Osteoblast (primary cell): ENCODE results near the gene STRIT1. TPM values are rescaled to one million over a fixed set of nuclear protein-coding genes. Genes with fewer than 3 reads are reported as not detected.

Source experiments
- DNase-seq: peaks from one replicate; pipeline ENCODE4 v3.0.0; 2011; ENCODE audit warnings: low spot score, mixed read lengths; ENCODE audit not compliant: insufficient read length; ENCODE audit errors: missing footprints
- H2AFZ ChIP-seq: 2 replicates; pipeline ENCODE4 v1.6.0; 2011; ENCODE audit warnings: mild to moderate bottlenecking, low read length
- H3K27ac ChIP-seq: 2 replicates; pipeline ENCODE4 v1.5.1; 2011; ENCODE audit warnings: mild to moderate bottlenecking, low read depth, low read length, moderate library complexity
- H3K27me3 ChIP-seq: 2 replicates; pipeline ENCODE4 v1.6.0; 2012; ENCODE audit warnings: mild to moderate bottlenecking, control low read depth, inconsistent platforms, low read length, moderate library complexity; ENCODE audit not compliant: insufficient read depth
- H3K36me3 ChIP-seq: 2 replicates; pipeline ENCODE4 v1.5.1; 2011; ENCODE audit warnings: mild to moderate bottlenecking, low read length, control low read depth, moderate library complexity; ENCODE audit not compliant: insufficient read depth
- H3K4me1 ChIP-seq: 2 replicates; pipeline ENCODE4 v1.5.1; 2011; ENCODE audit warnings: mild to moderate bottlenecking, low read length, control low read depth, moderate library complexity; ENCODE audit not compliant: insufficient read depth
- H3K4me2 ChIP-seq: 2 replicates; pipeline ENCODE4 v1.6.0; 2011; ENCODE audit warnings: mild to moderate bottlenecking, low read length; ENCODE audit not compliant: insufficient read depth
- H3K4me3 ChIP-seq: fragments of 200-600 bp; sonication (generic); 3 replicates; pipeline ENCODE4 v1.5.1; 2012; ENCODE audit warnings: mild to moderate bottlenecking, low read length, inconsistent platforms; ENCODE audit not compliant: insufficient read depth
- H3K79me2 ChIP-seq: 2 replicates; pipeline ENCODE4 v1.6.0; 2012; ENCODE audit warnings: mild to moderate bottlenecking, low read length, control low read depth, inconsistent platforms; ENCODE audit not compliant: insufficient read depth
- H3K9me3 ChIP-seq: 2 replicates; pipeline ENCODE4 v1.5.1; 2011; ENCODE audit warnings: low read depth, low read length, control low read depth
- H4K20me1 ChIP-seq: 2 replicates; pipeline ENCODE4 v1.6.0; 2012; ENCODE audit warnings: mild to moderate bottlenecking, low read length, control low read depth; ENCODE audit not compliant: insufficient read depth
- total RNA-seq: library from RNA; depleted of rRNA; stranded (reverse); fragments of >200 nt; gene quantifications from 2 replicates; pipeline ENCODE4 v1.2.3, GENCODE V29; 2012
- TF ChIP-seq, protein P1 (sequence below): IDR thresholded peaks from 2 replicates; pipeline ENCODE4 v1.5.1; 2011; ENCODE audit warnings: mild to moderate bottlenecking, low read depth, low read length, moderate library complexity; ENCODE audit errors: extremely low read depth

Gene STRIT1
- total RNA-seq, 1 donor: not detected

DNA sequence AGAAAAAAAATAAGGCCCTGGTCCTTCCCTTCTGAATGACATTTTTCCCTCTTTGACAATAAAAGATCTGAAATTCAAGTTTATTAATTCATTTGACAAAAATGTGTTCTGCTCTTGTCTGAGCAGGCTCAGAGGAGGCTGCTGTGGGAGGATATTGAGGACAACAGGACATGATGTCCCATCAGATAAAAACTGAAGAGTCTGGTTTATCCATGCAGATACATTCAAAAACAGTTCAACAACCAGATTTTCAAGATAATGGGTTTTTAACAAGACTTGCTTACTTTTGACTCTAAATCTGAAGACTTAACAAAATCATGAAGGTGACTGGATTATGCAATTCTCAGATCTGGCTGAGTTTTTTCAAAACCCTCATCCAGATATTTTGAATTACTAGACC is 36.9 kb upstream of the STRIT1 start:
- TF ChIP-seq, protein P1, sequence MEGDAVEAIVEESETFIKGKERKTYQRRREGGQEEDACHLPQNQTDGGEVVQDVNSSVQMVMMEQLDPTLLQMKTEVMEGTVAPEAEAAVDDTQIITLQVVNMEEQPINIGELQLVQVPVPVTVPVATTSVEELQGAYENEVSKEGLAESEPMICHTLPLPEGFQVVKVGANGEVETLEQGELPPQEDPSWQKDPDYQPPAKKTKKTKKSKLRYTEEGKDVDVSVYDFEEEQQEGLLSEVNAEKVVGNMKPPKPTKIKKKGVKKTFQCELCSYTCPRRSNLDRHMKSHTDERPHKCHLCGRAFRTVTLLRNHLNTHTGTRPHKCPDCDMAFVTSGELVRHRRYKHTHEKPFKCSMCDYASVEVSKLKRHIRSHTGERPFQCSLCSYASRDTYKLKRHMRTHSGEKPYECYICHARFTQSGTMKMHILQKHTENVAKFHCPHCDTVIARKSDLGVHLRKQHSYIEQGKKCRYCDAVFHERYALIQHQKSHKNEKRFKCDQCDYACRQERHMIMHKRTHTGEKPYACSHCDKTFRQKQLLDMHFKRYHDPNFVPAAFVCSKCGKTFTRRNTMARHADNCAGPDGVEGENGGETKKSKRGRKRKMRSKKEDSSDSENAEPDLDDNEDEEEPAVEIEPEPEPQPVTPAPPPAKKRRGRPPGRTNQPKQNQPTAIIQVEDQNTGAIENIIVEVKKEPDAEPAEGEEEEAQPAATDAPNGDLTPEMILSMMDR: no peak
- DNase-seq: no peak
- H3K9me3 ChIP-seq: no peaks in the 10 kb centered on the region
- no peak overlapping the region for H3K27ac ChIP-seq
- H2AFZ ChIP-seq: no peak overlapping the region
- H3K36me3 ChIP-seq: no peaks in the 10 kb centered on the region
- no peaks in the 10 kb centered on the region for H3K27me3 ChIP-seq
- no peaks in the 10 kb centered on the region for H4K20me1 ChIP-seq
- no peak overlapping the region for H3K4me2 ChIP-seq
- H3K4me1 ChIP-seq: no peaks in the 10 kb centered on the region
- H3K4me3 ChIP-seq: no peak overlapping the region
- no peaks in the 10 kb centered on the region for H3K79me2 ChIP-seq

DNA sequence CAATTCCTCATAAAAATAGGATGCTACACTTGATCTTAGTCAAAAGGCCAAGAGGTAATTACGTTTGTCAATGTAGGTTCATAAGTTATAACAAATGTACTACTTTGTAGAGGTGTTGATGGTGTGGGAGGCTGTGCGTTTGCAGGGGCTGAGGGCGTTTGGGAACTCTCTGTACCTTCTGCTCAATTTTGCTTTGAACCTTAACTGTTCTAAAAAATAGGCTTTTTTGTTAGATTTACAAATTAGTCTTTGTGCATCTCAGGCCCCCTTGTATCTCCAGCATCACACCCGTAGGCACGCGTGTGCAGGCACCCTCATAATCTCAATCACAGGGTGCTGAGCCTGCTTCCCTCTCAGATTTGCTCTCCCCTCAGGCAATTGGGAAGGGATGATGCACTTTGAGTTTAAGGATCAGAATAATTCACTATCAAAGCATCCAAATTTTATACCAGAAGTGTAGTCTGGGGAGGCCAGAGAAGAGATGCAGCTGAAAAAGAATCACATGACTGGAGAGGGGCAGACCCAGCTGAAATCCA is 36.1 kb upstream of the STRIT1 start:
- Histone ChIP-seq H4K20me1 (no peaks in the 10 kb centered on the region), H3K4me3 (no peak overlapping the region)

DNA sequence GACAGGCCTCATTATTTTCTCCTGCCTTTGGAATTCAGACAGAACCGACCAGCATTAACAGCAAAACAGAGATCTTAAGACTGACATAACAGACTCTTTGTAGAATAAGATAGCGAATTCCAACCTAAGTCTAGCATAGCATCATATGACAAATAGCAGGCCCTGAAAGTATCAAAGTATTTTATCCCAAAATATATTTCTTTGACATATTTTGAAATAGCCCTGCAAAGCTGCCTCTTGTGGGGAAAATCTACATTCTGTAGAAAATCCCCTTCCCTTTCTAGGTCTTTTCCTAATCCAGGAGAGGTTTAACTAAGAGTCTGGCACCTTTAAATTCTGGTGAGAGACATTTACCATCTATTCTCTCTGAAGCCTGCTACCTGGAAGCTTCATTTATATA is 34.4 kb upstream of the STRIT1 start:
- H3K36me3 ChIP-seq: no peaks in the 10 kb centered on the region
- H3K9me3 ChIP-seq: no peaks in the 10 kb centered on the region
- no peaks in the 10 kb centered on the region for H4K20me1 ChIP-seq
- TF ChIP-seq, protein P1: no peak
- no peaks in the 10 kb centered on the region for H3K27me3 ChIP-seq
- DNase-seq: no peak
- H3K79me2 ChIP-seq: no peaks in the 10 kb centered on the region
- no peak overlapping the region for H3K27ac ChIP-seq
- H3K4me2 ChIP-seq: no peak overlapping the region
- H3K4me1 ChIP-seq: no peaks in the 10 kb centered on the region
- H2AFZ ChIP-seq: no peak overlapping the region
- H3K4me3 ChIP-seq: no peak overlapping the region

More for the DNA sequence above, 36.1 kb upstream of the STRIT1 start:
- Histone ChIP-seq H3K79me2 (no peaks in the 10 kb centered on the region), H3K27ac (no peak overlapping the region), H3K4me2 (no peak overlapping the region), H3K9me3 (no peaks in the 10 kb centered on the region), H3K36me3 (no peaks in the 10 kb centered on the region), H3K4me1 (no peaks in the 10 kb centered on the region), H3K27me3 (no peaks in the 10 kb centered on the region), H2AFZ (no peak overlapping the region)
- no peak for DNase-seq
- TF ChIP-seq, protein P1: no peak

DNA sequence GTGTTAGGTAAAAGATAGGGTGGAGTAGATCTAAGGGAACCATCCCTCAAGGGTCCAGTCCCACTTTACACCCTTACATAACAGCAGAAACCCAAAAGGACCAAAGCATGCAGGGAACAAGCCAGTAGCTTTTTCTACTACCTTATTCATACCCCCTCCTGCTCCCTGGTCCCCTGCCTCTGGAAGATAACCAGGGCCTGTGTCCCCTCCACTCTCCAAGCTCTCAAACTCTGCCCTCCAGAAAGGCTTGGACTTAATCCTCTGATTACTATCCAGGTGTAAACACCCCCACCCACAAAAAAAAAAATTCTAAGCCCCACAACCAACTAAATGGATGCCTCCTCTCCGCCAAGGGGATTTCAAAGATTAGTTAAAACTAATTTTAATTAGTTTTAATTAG is 33.9 kb upstream of the STRIT1 start:
- H3K79me2 ChIP-seq: no peaks in the 10 kb centered on the region
- H3K4me2 ChIP-seq: no peak overlapping the region
- H3K9me3 ChIP-seq: no peaks in the 10 kb centered on the region
- TF ChIP-seq, protein P1: no peak
- no peak for DNase-seq
- H2AFZ ChIP-seq: no peak overlapping the region
- no peak overlapping the region for H3K4me3 ChIP-seq
- no peak overlapping the region for H3K27ac ChIP-seq
- no peaks in the 10 kb centered on the region for H3K36me3 ChIP-seq
- H3K27me3 ChIP-seq: no peaks in the 10 kb centered on the region
- no peaks in the 10 kb centered on the region for H4K20me1 ChIP-seq
- H3K4me1 ChIP-seq: no peaks in the 10 kb centered on the region
